PC-3 (cell line): ENCODE data around the gene MEIOSIN.

Source experiments
- EZH2 ChIP-seq: fragments of 300-600 bp; sonication (generic); IDR thresholded peaks from one replicate; pipeline ENCODE4 v1.6.1; 2017; ENCODE audit warnings: antibody characterized with exemption, mild to moderate bottlenecking, low read length; ENCODE audit not compliant: unreplicated experiment
- EZH2phosphoT487 ChIP-seq: fragments of 300-600 bp; sonication (generic); IDR thresholded peaks from 2 replicates; pipeline ENCODE4 v1.6.1; 2018; ENCODE audit warnings: mild to moderate bottlenecking, antibody characterized with exemption, low read length, borderline replicate concordance
- TF ChIP-seq, protein P1 (sequence below): fragments of 300-600 bp; sonication (generic); conservative IDR thresholded peaks from 2 replicates; pipeline ENCODE4 v1.5.1; 2017; ENCODE audit warnings: antibody characterized with exemption, low read depth, mild to moderate bottlenecking, low read length

DNA sequence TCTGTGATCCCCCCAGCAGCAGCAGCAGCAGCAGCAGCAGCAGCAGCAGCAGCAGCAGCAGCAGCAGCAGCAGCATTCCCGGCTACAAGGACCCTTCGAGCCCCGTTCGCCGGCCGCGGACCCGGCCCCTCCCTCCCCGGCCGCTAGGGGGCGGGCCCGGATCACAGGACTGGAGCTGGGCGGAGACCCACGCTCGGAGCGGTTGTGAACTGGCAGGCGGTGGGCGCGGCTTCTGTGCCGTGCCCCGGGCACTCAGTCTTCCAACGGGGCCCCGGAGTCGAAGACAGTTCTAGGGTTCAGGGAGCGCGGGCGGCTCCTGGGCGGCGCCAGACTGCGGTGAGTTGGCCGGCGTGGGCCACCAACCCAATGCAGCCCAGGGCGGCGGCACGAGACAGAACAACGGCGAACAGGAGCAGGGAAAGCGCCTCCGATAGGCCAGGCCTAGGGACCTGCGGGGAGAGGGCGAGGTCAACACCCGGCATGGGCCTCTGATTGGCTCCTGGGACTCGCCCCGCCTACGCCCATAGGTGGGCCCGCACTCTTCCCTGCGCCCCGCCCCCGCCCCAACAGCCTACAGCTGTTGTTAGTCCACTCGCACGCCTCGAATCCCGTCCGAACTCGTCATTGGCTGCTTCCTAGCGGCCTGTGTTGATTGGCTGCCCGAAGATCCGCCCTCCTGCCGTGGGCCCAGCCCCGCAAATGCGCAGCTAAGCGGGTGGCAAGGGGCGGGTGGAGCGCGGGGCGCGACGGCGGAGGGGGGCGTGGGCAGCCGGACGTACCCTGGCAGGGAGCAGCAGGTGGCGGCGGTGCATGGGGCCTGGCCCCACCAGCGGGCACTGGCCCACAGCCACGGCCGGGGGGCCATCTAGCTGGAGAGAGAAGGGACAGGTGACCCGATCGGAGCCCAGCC lies 37.2 kb downstream of the MEIOSIN start:
- TF ChIP-seq, protein P1, sequence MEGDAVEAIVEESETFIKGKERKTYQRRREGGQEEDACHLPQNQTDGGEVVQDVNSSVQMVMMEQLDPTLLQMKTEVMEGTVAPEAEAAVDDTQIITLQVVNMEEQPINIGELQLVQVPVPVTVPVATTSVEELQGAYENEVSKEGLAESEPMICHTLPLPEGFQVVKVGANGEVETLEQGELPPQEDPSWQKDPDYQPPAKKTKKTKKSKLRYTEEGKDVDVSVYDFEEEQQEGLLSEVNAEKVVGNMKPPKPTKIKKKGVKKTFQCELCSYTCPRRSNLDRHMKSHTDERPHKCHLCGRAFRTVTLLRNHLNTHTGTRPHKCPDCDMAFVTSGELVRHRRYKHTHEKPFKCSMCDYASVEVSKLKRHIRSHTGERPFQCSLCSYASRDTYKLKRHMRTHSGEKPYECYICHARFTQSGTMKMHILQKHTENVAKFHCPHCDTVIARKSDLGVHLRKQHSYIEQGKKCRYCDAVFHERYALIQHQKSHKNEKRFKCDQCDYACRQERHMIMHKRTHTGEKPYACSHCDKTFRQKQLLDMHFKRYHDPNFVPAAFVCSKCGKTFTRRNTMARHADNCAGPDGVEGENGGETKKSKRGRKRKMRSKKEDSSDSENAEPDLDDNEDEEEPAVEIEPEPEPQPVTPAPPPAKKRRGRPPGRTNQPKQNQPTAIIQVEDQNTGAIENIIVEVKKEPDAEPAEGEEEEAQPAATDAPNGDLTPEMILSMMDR = peak; percentile 78
- TF ChIP-seq EZH2 = no peak
- TF ChIP-seq EZH2phosphoT487 = no peak
